HL-60/S4 treated with retinoic acid at 250 ng/mL for 4 days and 3 days (cell line): ENCODE data around the gene PSTPIP1.

Source experiments
- in situ Hi-C: fragments of 300-500 bp; cut with MboI; formaldehyde crosslinking; loops from 2 replicates; pipeline ENCODE4 v1.7.0; 2022; ENCODE audit warnings: low sequenced_read_pairs

Gene PSTPIP1

DNA sequence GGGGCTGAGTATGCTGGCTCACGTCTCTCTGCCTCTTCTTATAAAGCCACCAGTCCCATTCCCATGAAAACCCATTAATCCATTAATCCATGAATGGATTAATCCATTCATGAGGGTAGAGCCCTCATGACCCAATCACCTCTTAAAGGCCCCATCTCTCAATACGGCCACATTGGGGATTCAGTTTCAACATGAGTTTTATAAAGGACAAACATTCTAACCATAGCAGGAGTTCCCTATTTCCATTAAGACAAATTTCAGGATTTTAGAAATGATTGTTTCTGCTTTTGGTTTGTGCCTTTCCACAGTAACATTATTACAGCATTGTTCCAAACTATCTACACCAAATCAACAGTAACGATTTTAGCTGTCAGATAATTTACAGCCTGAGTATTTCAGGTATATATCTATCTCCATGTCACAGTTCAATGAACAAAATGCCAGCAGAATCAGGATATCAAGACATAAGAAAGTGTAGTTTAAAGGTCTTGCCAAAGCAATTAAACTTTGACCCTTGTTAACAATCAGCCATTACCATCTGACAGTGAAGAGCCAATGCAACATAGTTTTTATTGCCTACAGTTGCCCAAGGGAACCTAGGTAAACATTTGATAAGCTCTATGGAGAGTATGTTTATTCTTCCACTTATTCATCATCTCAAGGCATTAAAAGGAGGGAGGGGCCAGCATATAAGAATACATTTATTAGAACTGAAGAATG is 72.2 kb downstream of the PSTPIP1 start:
- in situ Hi-C loops = no loop called here

GRCh38 chr15:77067691-77068367 is 72.9 kb downstream of the PSTPIP1 start:
- in situ Hi-C loops = no loop called here

- in situ Hi-C loops = no loop called here
Measured at GRCh38 chr15:77068633-77069032, 73.7 kb downstream of the PSTPIP1 start.

DNA sequence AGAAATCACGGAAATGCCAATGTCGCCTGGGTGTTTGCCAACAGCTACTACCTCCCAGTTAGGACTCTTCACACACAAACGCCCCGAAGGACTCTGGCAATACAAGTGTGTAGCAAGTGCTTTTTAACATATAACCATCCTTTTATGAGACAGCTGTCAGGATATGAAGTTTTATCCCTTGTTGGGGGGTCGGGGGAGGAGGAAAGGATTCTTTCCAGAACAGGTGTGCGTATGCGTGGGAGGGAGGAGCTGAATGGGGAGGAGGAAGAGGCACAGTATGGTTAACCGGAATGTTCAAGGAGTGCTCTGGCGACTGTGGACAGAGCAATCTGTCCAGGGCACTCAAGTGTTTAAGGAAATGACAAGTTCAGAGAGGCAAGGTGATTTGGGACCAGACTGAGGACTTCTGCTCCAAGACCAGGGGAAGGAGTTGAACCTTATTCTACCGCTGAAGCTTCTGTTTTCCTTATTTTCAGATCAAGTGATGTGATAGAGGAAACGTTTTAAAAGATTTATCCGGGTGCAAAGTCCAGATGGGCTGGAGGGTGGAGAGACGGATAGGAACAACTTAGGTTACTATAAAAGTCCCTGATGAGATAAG is 74.7 kb downstream of the PSTPIP1 start:
- in situ Hi-C loops = no loop called here

- in situ Hi-C loops = no loop called here
Measured at GRCh38 chr15:77070180-77070494, 75.2 kb downstream of the PSTPIP1 start.

GRCh38 chr15:77070495-77071304 is 75.8 kb downstream of the PSTPIP1 start, which contains the start of gene TSPAN3:
Gene TSPAN3, minus strand, starts transcription at chr15:77071109. Its CDS starts 155 bp downstream, at chr15:77070954.
- in situ Hi-C loops = no loop called here

GRCh38 chr15:77071305-77072223 is 76.6 kb downstream of the PSTPIP1 start:
- in situ Hi-C loops = no loop called here

DNA sequence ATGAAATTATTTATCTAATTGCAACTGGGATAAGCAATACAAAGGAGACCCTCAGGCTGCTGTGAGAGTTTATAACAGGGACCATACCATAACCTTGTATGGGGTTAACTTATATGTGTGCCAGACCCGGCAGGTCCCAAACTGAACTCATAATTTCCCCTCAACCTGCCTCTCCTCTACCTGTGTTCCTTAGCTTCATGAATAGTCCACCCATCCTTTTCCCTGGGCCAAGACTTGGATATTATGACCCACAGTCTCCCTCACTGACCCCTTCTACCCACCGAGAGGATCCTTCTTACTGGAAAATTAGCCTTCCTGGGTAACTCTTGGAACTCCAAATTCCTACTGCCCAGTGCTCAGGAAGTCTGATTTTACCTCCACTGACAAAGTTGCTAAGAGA is 79.4 kb downstream of the PSTPIP1 start:
- in situ Hi-C loops = no loop called here

DNA sequence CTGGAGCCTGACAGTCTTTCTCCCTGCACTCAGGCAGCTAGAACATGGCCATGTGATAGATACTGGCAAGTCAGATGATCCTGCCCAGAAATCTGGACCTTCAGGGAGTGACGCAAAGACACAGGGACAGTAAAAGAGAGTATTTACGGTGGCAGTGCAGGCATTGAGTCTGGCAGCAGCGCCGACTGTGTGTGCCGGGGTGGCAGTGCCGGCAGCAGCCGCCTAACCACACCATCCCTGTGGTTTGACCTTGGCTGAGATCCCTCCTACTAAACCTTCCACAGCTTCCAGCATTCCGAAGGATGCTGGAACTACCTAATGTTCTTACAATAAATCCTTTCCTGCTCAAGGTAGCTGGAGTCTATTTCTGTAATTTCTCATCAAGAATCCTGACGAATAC is 80.6 kb downstream of the PSTPIP1 start:
- in situ Hi-C loops = no loop called here

- in situ Hi-C loops = no loop called here
Measured at GRCh38 chr15:77076323-77076915, 81.5 kb downstream of the PSTPIP1 start.

DNA sequence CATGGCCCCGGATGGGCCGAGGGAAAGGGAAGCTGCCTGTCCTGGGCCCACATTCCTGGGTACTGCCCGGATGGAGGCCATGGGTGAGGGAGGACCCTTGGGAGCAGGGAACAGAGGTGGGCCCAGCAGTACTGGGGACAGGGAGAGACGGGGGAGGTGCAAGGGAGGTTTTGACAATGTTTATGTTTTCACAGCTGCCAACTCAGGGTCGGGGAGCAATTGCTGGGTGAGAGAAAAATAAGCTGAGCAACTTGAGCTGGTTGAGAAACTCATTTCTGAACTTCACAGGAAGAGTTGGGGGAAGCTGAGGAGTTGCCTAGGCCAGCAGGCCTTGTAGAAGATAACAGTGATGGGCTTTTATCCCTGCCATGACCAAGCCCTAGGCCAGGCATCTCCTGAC is 87.0 kb downstream of the PSTPIP1 start:
- in situ Hi-C loops = no loop called here

- in situ Hi-C loops = no loop called here
Measured at GRCh38 chr15:77083381-77084160, 88.6 kb downstream of the PSTPIP1 start.

DNA sequence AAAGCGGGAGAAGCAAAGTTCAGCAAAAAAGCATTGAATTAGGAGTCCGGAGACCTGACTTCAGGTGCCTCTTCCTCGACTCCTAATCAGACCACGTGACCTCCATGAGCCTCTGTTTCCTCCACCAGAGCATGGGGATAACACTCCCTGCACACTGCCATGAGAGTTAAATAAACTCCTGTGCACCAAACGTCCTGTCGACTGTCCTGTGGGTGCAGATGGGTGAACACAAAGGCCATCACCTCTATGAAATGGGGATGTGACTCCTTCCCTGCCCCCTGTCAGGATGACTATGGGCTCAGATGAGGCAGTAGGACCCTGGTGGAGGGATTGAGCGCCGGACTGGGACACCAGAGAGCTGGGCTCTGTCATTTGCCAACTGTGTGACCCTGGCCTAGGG is 89.5 kb downstream of the PSTPIP1 start:
- in situ Hi-C loops = no loop called here

DNA sequence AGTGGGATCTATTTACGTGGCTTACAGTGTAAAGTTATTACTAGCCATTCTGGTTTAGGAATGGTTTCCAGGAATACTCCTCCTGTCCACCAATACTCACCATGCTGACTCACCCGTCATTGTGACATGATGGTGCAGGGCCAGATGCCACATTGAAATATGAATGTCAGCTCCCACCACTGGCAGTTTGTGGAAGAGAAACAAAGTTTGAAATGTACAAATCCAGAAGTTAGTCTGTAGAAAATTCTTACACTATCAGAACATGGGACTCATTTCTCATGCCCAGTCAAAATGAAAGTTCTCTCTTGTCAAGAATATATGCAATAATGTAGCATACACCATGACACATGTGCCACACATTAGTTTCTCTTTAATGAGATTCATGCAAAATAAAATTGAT is 90.4 kb downstream of the PSTPIP1 start:
- in situ Hi-C loops = no loop called here
